DND-41 (cell line): ENCODE data around the gene TRIM44.

Experiments used
- CTCF ChIP-seq: IDR thresholded peaks from 2 replicates; pipeline ENCODE4 v1.5.1; 2012; ENCODE audit warnings: borderline replicate concordance, low read length, moderate library complexity, mild to moderate bottlenecking; ENCODE audit not compliant: poor library complexity, severe bottlenecking; ENCODE audit errors: extremely low read depth
- EZH2 ChIP-seq: IDR thresholded peaks from 3 replicates; pipeline ENCODE4 v1.6.1; 2012; ENCODE audit warnings: borderline replicate concordance, low read depth, mild to moderate bottlenecking, moderate library complexity, low read length, inconsistent platforms; ENCODE audit not compliant: severe bottlenecking

DNA sequence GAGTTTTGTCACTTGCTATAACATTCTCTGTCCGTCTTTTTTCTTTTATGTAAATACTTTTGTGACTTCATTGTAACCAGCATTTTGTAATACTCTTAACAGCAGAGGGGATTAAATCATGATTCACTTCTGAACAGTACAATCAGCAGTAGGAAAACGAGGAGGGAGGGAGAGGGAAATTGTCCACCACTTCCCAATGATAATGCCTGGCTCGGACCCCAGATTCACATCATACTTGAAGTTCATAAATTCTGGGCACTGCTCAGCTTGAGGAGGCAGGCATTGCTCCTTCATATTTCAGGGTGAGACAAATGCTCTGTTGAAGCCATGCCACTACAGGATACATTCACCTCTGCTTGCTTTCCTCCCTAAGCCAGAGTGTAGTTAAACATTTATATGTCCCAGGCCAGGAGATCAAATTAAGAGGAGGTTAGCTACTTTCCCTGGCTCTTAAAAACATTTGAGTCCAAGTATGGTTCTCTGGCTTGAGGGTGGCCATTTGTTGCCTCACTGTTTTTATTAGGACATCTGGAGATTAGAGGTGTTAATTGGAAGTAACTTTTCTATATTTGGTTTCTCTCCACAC is 152.2 kb downstream of the TRIM44 start:
- TF ChIP-seq CTCF (no peak), EZH2 (no peak)
